Hematopoietic multipotent progenitor cell treated with erythropoietin and hydrocortisone succinate and interleukin-3 and kit ligand, for 6 days (in vitro differentiated cells): ENCODE results near the gene SEMA7A.
A peak's percentile ranks its signal among the peaks of the same experiment; 100 is the strongest.

Experiments
- DNase-seq: peaks from one replicate; pipeline ENCODE4 v3.0.0-alpha.2; 2015

The SEMA7A gene

GRCh38 chr15:74429781-74430400 is 3.9 kb downstream of the SEMA7A start:
- DNase-seq = no peak

GRCh38 chr15:74428970-74429780 is 4.6 kb downstream of the SEMA7A start:
- peak; percentile 39 for DNase-seq

- no peak for DNase-seq
Observed at GRCh38 chr15:74428442-74428787, 5.3 kb downstream of the SEMA7A start.

- DNase-seq = no peak
Observed at GRCh38 chr15:74427607-74428441, 5.9 kb downstream of the SEMA7A start.

- no peak for DNase-seq
Observed at GRCh38 chr15:74426404-74427281, 7.1 kb downstream of the SEMA7A start.

- no peak for DNase-seq
Observed at GRCh38 chr15:74425630-74426029, 8.1 kb downstream of the SEMA7A start.

- DNase-seq = no peak
Observed at GRCh38 chr15:74424901-74425528, 8.7 kb downstream of the SEMA7A start.

GRCh38 chr15:74423431-74424257 is 10.1 kb downstream of the SEMA7A start:
- peak; percentile 71 for DNase-seq

- DNase-seq = peak; percentile 50
Observed at GRCh38 chr15:74422652-74423430, 10.9 kb downstream of the SEMA7A start.

GRCh38 chr15:74422265-74422651 is 11.5 kb downstream of the SEMA7A start:
- no peak for DNase-seq

- DNase-seq = no peak
Observed at GRCh38 chr15:74421302-74422245, 12.2 kb downstream of the SEMA7A start.

GRCh38 chr15:74420193-74420905 is 13.4 kb downstream of the SEMA7A start:
- DNase-seq = peak; percentile 93

- DNase-seq = no peak
Observed at GRCh38 chr15:74419432-74419831, 14.3 kb downstream of the SEMA7A start.

GRCh38 chr15:74418575-74419338 is 15.0 kb downstream of the SEMA7A start:
- no peak for DNase-seq

GRCh38 chr15:74417670-74418069 is 16.1 kb downstream of the SEMA7A start:
- DNase-seq = no peak

GRCh38 chr15:74417225-74417624 is 16.5 kb downstream of the SEMA7A start:
- DNase-seq = no peak
